H1 (cell line): ENCODE measurements around the gene SH2B2. TPM values are rescaled to one million over a fixed set of nuclear protein-coding genes. Genes with fewer than 3 reads are reported as not detected.

ENCODE experiments used
- CTBP2 ChIP-seq: IDR thresholded peaks from 2 replicates; pipeline ENCODE4 v1.7.0; 2011; ENCODE audit warnings: borderline replicate concordance, mild to moderate bottlenecking, moderate library complexity, mixed read lengths, low read length; ENCODE audit not compliant: insufficient read depth, insufficient read length
- GABPA ChIP-seq: IDR thresholded peaks from 2 replicates; pipeline ENCODE4 v1.6.1; 2011; ENCODE audit warnings: mild to moderate bottlenecking, low read length, moderate library complexity, borderline replicate concordance; ENCODE audit not compliant: insufficient read depth
- JUN ChIP-seq: IDR thresholded peaks from 2 replicates; pipeline ENCODE4 v1.6.1; 2011; ENCODE audit warnings: low read depth, mild to moderate bottlenecking, improper control_type of control experiment, low read length
- RXRA ChIP-seq: IDR thresholded peaks from 2 replicates; pipeline ENCODE4 v1.6.1; 2011; ENCODE audit warnings: low read depth, mild to moderate bottlenecking, low read length, moderate library complexity; ENCODE audit not compliant: insufficient read depth
- SP1 ChIP-seq: IDR thresholded peaks from 2 replicates; pipeline ENCODE4 v1.6.1; 2011; ENCODE audit warnings: low read depth, low read length
- polyA plus RNA-seq, 7 experiments: library from polyadenylated mRNA; depleted of rRNA in 3 of 7; stranded (reverse) in 5 of 7; unstranded in 2 of 7; fragments of >200 nt in 5 of 7; fragments of 200-250 nt in 2 of 7; gene quantifications; 1 replicate in 5 of 7; 2 replicates in 1 of 7; 4 replicates in 1 of 7; pipeline versions ENCODE4 v1.2.1 to v1.2.3, GENCODE V29; 2011 to 2013; ENCODE audit warnings: missing spikeins in 2 of 7, mixed read lengths in 2 of 7
- total RNA-seq: library from RNA; stranded (reverse); fragmentation: NEBNext Ultra II Directional; extraction: Animal tissue kit (Norgen Biotek cat#: 25700); gene quantifications from 2 replicates; pipeline ENCODE4 v1.2.1, GENCODE V29; 2021
- TF ChIP-seq, protein P1 (sequence below): IDR thresholded peaks from 2 replicates; pipeline ENCODE4 v1.6.1; 2011; ENCODE audit warnings: low read depth, mild to moderate bottlenecking, low read length; ENCODE audit not compliant: insufficient read depth

The SH2B2 gene
- total and polyA plus RNA-seq, 2 of the 8 experiments (the other 6 are each of a cell fraction or from before 2014, with no cell fraction given), result 11.5 to 18.7 TPM

DNA sequence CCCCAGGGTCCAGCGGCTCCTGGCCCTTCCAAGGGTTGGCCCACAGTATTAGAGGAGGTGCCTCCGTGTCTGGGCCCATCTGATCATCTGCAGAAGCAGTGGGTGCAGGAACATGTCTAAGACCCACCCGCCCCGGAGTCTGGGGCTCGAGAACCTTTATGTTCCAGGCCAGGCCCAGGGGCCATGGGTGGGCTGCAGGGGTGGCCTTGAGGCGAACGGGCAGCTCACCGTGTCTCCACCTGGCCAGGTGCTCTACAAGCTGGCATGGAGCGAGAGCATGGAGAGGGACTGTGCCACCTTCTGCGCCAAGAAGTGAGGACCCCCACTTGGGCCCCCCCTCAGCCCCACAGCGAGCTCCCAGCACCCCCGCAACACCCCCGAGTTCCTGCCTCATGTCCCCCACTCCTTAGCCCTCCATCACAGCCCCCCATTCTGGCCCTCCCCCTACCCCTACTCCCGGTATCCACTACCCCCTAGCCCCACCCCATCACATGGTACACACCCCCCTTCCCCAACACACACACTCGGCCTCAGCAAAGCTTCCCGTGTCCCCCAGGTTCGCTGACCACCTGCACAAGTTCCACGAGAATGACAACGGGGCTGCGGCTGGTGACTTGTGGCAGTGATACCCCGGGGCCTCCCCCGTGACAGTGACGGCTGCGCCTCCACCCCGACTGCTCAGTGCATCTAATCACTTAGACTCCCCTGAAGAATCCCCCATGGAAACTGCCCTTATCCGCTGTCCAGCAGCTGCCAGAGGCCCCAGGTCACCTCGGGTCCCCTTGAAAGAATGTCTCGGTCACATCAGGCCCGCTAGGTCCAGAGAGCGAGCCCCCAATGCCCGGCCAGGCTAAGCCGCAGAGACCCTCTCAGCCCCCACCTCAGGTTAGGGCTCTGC, 4.0 kb upstream of the SH2B2 start (continued):
- TF ChIP-seq, protein P1, sequence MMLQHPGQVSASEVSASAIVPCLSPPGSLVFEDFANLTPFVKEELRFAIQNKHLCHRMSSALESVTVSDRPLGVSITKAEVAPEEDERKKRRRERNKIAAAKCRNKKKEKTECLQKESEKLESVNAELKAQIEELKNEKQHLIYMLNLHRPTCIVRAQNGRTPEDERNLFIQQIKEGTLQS, result no peak
- TF ChIP-seq RXRA (no peak), JUN (no peak), CTBP2 (no peak), SP1 (no peak), GABPA (no peak)
- TF ChIP-seq, all 59 proteins: peak for 0
